ENCODE measurements around the gene IL3RA.

- TF ChIP-seq POLR2A (IDR thresholded peaks at IDR 0.05; ENCODE audit: low read depth) (no peak), CTCF (IDR thresholded peaks at IDR 0.05) (no peak)
These were observed 93.9 kb downstream of the IL3RA start for GRCh38 chrX:1430451-1430850.
